ENCODE measurements around the gene DNAJB1.

The DNAJB1 gene

GRCh38 chr19:14563590-14563926, 45.4 kb upstream of the DNAJB1 start:
- Histone ChIP-seq H3K27ac (peak overlapping the region in 1 of 2 donors; percentile 4), H3K4me3 (no peak overlapping the region)
- TF ChIP-seq, protein P1, sequence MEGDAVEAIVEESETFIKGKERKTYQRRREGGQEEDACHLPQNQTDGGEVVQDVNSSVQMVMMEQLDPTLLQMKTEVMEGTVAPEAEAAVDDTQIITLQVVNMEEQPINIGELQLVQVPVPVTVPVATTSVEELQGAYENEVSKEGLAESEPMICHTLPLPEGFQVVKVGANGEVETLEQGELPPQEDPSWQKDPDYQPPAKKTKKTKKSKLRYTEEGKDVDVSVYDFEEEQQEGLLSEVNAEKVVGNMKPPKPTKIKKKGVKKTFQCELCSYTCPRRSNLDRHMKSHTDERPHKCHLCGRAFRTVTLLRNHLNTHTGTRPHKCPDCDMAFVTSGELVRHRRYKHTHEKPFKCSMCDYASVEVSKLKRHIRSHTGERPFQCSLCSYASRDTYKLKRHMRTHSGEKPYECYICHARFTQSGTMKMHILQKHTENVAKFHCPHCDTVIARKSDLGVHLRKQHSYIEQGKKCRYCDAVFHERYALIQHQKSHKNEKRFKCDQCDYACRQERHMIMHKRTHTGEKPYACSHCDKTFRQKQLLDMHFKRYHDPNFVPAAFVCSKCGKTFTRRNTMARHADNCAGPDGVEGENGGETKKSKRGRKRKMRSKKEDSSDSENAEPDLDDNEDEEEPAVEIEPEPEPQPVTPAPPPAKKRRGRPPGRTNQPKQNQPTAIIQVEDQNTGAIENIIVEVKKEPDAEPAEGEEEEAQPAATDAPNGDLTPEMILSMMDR (IDR thresholded peaks at IDR 0.05) = no peak
- DNase-seq (ENCODE audit: low spot score) = no peak

- TF ChIP-seq, protein P1 (IDR thresholded peaks at IDR 0.05) = no peak
- Histone ChIP-seq H3K27ac (peak overlapping the region; percentile 78 to 92), H3K4me3 (peak overlapping the region; percentile 46)
- DNase-seq (ENCODE audit: low spot score) = no peak
Measured at GRCh38 chr19:14562660-14563589, 44.7 kb upstream of the DNAJB1 start.

DNA sequence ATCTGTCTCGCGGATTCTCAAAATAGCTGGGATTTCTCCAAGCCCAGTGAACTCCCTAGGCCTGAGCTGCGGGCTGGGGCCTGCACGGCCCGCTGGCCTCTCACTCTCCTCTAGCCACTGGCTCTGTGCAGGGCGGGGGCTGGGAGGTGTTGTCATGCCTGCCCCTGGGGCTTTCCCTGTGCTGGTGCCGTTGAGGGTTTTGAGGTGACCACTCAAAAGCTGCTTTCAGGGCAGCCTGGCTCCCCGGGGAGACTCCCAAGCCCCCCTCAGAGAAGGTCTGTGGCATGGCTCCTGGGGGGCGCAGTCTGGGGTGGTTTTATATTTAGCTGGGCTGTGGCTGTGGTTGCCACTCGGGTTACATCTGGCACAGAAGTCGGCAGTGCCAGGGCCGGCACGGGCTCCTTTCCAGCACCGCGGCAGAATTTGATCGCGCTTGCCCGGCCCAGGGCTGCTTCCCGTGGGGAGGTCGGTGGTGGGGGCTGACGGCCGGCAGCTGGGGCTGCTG, 43.7 kb upstream of the DNAJB1 start:
- Histone ChIP-seq H3K4me3 (peak overlapping the region; percentile 46), H3K27ac (peak overlapping the region; percentile 78 to 92)
- TF ChIP-seq, protein P1 (IDR thresholded peaks at IDR 0.05) = no peak
- DNase-seq (ENCODE audit: low spot score) = no peak

DNA sequence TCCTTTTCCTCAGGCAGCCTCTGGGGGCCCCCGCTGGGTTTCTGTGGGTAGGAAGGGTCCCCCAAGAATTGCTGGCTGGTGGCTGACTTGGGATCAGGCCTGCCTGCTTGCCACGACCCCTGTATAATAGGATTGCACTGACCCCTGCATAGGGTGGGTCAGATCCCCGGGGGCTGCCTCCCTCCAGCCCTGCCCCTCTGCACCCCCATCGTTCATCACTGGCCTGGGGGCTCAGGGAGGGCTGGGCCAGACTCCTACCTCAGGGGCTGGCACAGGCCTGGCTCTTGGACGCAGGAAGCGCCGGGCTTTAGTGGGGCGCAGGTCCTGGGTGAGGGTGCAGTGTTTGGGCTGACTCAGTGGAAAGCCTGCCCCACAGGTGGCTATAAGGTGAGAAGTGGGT, 43.1 kb upstream of the DNAJB1 start:
- peak overlapping the region; percentile 78 to 92 for H3K27ac ChIP-seq
- TF ChIP-seq, protein P1 (IDR thresholded peaks at IDR 0.05) = no peak
- H3K4me3 ChIP-seq = no peak overlapping the region
- no peak for DNase-seq (ENCODE audit: low spot score)

DNA sequence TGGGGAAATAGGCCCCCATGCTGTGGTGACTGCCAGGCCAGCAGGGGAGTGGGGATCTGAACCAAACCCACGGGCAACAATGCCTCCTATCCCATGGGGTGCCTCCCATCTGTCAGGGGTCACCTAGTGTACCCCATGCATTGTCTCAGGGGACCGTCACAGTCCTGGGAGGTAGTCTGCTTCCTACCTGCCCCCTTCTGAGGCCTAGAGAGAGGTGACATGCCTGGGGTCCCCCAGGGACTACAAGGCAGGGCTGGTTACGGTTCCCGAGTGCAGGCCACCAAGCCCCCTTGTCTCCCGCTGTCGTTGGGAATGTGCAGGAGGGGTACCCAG, 42.5 kb upstream of the DNAJB1 start:
- no peak for DNase-seq (ENCODE audit: low spot score)
- Histone ChIP-seq H3K27ac (peak overlapping the region; percentile 78 to 92), H3K4me3 (no peak overlapping the region)
- TF ChIP-seq, protein P1 (IDR thresholded peaks at IDR 0.05) = no peak

- Histone ChIP-seq H3K4me3 (no peak overlapping the region), H3K27ac (peak overlapping the region; percentile 78 to 92)
- TF ChIP-seq, protein P1 (IDR thresholded peaks at IDR 0.05) = no peak
- no peak for DNase-seq (ENCODE audit: low spot score)
Measured at GRCh38 chr19:14559916-14560775, 41.9 kb upstream of the DNAJB1 start.
